GM19043 (cell line): ENCODE results near the gene RYR3.

Experiments used
- ATAC-seq: cut with Tn5 transposase; IDR thresholded peaks from one replicate; pipeline ENCODE4 v1.9.1; 2021; ENCODE audit warnings: low read depth; ENCODE audit not compliant: unreplicated experiment

RYR3 gene

DNA sequence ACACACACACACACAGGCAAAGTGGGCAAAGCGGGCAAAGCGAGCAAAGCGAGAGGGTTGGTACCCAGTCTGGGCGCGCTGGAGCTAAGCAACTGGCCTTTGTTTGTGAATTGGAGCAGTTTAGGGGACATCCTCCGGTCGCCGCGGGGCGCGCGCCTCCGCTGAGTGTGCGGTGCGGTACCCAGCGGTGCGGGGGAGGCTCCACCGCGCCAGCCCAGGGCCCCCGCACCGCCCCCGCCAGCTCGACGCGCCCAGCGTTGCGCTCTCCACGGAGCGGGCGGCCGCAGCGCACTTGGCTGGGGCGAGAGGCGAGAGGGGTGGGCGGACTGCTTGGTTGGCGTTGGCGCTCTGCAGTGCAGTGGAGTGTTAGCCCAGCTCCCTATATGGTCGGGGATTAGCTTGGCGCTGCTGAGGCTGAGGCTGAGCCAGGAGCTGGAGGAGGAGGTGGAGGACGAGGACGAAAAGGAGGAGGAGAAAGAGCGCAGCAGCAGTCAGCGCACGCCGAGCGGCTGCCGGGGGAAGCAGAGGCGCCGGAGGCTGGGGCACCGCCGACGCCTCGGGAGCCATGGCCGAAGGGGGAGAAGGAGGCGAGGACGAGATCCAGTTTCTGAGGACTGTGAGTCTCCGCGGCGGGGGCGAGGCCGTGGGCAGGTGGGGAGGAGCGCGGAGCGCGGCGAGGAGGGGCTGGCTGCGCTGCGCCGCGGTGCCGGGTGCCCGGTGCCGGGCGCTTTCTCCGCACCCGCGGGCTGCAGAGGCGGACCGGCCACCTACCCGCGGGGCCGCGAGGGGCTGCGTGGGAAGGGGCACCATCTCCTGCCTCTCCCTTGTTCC, at the start of gene RYR3:
RYR3 (plus strand) TSS at position 487 of the 831 bp plus-strand sequence; CDS start at position 566, 79 bp downstream.
- no peak for ATAC-seq

DNA sequence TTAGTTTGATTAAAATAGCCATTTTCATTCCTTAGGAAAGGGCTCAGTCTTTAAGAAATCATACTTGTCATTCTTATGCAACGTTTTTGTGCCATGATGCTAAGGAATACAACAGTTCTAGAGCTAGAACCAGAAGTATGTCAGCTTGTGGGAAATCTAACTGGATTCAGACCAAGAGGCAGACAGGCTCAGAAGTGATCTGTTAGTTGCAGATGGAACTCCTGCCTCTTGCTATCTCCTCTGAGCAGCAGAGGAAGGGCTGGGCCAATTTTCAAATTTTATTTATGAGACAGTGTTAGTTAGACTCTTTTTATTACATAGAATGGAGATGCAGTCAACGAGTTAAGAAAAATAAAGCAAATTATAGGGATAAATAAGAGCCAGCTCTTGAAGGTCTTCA, 48.5 kb upstream of the RYR3 start:
- no peak for ATAC-seq

GRCh38 chr15:33277689-33278088, 33.1 kb upstream of the RYR3 start:
- ATAC-seq, result no peak

- no peak for ATAC-seq
Observed at GRCh38 chr15:33278816-33279612, 31.8 kb upstream of the RYR3 start.

GRCh38 chr15:33279613-33280205, 31.1 kb upstream of the RYR3 start:
- no peak for ATAC-seq

DNA sequence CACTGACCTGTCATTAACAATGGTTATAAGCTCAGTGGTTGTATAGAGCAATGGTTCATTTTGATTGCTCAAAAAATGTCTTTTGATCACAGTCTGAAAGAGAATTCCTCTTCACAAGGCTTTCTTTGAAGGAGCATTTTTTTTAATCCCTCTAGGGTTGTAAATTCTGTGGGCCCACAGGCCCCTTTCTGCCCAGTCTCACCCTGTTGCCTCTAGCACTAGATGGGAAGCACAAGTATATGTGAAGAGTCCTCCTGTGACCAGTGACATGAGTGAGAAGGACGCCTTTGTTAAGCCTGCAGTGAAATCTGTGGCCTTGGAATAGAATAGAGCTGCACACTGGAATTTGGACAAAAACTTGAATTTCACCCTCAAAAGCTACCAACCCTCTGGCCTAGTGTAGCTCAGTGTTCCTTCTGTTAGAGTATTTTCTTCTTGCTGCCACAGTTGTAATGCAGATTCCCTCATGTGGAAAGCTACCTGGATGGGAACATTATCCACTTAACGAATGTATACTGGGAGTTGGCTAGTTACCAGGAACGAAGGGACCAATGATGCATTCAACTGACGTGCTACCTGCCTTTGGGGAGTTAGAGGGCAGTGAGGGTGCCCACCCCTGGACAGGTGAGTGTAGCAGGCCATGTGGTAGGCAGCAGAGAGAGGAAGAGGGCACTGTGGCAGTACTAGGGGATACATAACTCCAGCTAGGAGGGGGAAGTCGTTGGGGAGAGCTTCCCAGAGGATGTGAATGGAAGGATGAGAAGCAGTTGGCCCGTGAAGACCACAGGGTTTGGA, 28.3 kb upstream of the RYR3 start:
- ATAC-seq, result no peak

GRCh38 chr15:33283576-33283975, 27.2 kb upstream of the RYR3 start:
- no peak for ATAC-seq

GRCh38 chr15:33284336-33284735, 26.4 kb upstream of the RYR3 start:
- ATAC-seq, result no peak

DNA sequence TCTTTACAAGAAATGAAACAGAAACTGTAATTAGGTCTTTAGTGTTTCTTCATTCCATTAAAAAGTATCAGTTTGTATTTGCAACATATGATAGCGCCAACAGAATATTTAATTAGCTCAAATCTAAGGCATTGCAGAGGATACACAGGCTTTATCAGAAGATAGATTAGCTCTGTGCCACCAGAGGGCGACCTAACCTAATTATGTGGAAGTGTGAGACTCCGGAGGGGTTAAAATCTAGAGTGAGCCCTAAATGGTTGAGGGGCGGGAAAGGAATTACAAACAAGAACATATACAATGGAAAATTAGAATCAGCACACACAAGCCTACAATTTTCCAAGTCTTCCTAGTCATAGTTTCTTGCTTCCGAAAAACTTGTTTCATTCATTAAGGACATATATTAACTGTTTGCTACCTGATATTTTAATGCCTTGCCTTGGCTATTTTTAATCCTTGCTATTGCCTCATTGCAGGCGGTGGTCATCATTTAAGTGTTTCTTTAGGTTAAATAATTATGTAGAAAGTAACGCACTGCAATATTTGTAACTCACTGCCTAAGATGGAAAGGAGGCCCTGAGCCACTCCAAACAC, 18.0 kb upstream of the RYR3 start:
- ATAC-seq, result no peak

DNA sequence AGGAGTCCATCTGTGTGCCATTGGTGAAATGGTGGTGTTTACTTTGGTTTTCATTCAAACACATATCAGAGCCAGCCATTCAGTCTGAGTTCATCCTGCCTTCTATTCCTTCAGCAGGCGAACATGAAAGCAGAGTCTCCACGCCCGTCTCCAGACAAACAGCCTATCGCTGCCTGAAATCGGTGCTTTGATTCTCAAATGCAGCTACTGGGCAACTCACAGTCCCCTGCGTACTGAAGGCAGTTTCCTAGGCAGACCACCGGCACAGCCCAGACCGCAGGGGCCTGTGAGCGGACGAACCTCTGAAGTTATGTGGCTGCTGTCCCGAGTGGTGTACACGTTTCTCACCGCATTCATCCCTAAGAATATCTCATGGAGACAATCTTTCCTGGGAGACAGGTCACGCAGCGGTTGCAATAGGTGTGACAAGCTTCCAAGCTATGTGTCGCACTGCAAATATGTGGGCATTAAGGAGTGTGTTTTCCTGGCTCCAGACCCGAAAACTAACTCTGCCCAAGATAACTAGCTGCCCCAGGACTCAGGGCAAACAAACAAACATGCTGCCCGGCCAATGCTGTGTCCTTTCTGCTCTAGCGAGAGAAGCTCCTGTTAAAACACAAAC, 16.9 kb upstream of the RYR3 start:
- no peak for ATAC-seq

- no peak for ATAC-seq
Observed at GRCh38 chr15:33296050-33296449, 14.7 kb upstream of the RYR3 start.

GRCh38 chr15:33296856-33297255, 13.9 kb upstream of the RYR3 start:
- no peak for ATAC-seq

GRCh38 chr15:33298631-33299030, 12.1 kb upstream of the RYR3 start:
- ATAC-seq, result no peak

GRCh38 chr15:33304924-33305323, 5.8 kb upstream of the RYR3 start:
- no peak for ATAC-seq

GRCh38 chr15:33309602-33310276, 1.0 kb upstream of the RYR3 start:
- ATAC-seq, result no peak

DNA sequence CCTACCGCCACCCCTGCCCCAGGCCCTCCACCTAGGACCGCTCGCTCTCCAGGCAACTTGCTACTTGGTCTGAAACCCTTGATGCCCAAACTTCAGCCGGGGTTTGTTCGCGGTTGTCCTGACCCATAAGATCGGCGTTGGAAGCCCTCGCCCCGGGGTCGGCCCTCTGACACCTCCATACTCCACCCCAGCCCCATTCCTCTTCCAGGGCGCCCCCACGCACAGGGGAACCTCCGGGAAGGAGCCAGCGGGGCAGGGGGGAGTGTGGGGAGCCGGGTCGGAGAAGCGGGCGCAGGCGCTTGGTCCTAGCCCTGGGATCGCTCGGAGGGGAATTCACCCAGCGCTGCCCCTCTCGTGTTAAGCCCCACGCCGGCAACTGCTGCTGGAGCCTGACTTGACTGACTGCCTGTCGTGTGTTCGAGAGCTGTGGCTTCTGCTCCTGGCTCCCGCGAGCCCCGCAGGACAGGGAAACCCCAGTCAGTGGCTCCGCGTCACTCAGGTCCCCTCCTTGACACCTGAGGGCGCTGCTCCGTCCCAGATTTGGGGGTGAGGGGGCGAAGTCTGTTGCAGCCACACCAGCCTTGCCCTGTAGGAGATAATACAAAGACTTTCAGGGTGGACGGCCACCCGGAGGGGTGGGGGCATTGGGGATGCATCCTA, 675 bp downstream of the RYR3 start:
- ATAC-seq, result no peak

DNA sequence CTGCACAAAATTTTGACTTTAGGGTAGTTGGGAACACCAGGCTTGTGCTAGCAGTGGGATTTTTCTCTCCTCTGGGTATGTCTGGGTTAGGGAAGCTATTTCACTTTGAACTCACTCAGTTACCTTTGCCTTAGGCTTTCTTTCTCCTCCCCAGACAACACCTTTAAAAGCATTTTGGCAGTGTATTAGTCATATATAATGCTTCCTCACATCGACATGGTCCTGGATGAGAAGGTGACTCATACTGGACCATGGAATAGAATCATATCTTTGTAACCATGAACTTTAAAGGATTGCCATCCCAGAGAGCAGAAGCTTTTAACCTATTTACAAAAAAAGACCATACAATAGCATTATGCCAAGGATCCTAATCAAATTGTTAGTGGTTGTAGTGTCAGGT, 2.7 kb downstream of the RYR3 start:
- ATAC-seq, result no peak

DNA sequence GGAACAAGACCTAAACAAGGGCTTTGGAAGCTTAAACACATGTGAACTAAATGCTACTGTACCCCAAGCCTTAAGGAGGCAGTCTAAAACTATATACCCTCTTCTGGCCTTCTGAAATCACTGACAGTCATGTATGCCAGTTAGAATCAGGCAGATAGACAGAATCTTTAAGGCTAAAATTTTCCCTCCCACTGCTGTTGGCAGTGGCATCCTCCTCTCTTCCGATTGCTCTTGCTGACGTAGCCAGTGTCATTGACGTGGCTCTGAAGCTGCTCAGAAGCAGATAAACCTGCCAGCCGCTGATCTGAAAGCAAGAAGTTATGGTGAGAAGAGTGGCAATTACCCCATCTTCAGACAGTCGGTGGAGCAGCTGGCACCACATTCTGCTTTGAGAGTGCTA, 3.3 kb downstream of the RYR3 start:
- no peak for ATAC-seq

GRCh38 chr15:33315044-33315443, 4.3 kb downstream of the RYR3 start:
- no peak for ATAC-seq
